ENCODE data around the gene CEMIP. TPM values are rescaled to one million over a fixed set of nuclear protein-coding genes. Genes with fewer than 3 reads are reported as not detected.
A peak's percentile ranks its signal among the peaks of the same experiment; 100 is the strongest.

The CEMIP gene
- total and polyA plus RNA-seq, 2 of the 4 experiments (the other 2 are of a cell fraction), result 63.8 to 78.0 TPM

- TF ChIP-seq MAFK (IDR thresholded peaks at IDR 0.05; ENCODE audit: low read depth, low read length), result no peak
- TF ChIP-seq BHLHE40 (IDR thresholded peaks at IDR 0.05; ENCODE audit: low read depth, low read length), result no peak
- no peak for TF ChIP-seq FOS (IDR thresholded peaks at IDR 0.05; ENCODE audit: low read depth, low read length)
- Histone ChIP-seq H3K14ac (replicated peaks; ENCODE audit: low read depth, low read length) (peak overlapping the region; percentile 89; the same call in 1 of the 2 replicates), H3K27ac (ENCODE audit: insufficient read depth, low read length) (no peak overlapping the region), H3K23ac (ENCODE audit: low read depth, low read length) (no peak overlapping the region), H2AK5ac (ENCODE audit: low read depth, low read length) (no peak overlapping the region), H3K4me3 (ENCODE audit: insufficient read depth, low read depth, low read length) (no peak overlapping the region), H3K9me3 (ENCODE audit: control insufficient read depth, insufficient read depth, low read length) (no peaks in the 10 kb centered on the region), H3K27me3 (ENCODE audit: control insufficient read depth, insufficient read depth, low read length) (no peaks in the 10 kb centered on the region), H4K91ac (ENCODE audit: insufficient read depth, low read depth, low read length) (no peak overlapping the region), H3K9me1 (ENCODE audit: insufficient read depth, low read length) (peaks cover 11% of the 10 kb centered on the region), H3K4me1 (ENCODE audit: control insufficient read depth, insufficient read depth, low read length) (peaks cover 18% of the 10 kb centered on the region), H2BK15ac (ENCODE audit: low read depth, low read length) (no peak overlapping the region), H3K18ac (ENCODE audit: low read depth, low read length) (no peak overlapping the region), H4K5ac (ENCODE audit: low read depth, low read length) (no peak overlapping the region), H3K9ac (ENCODE audit: low read depth, low read length) (no peak overlapping the region), H3K79me1 (ENCODE audit: low read depth in 1 of 2, low read length in 2 of 2) (peaks cover 9 to 33% of the 10 kb centered on the region in 2 experiments; a peak in 3 of 4 replicates), H2BK120ac (ENCODE audit: low read depth, low read length) (0 out of 2 replicates have a peak overlapping the region, but pooled peaks have one; percentile 8), H3K4me2 (ENCODE audit: low read depth, low read length) (no peak overlapping the region), H3K36me3 (ENCODE audit: control insufficient read depth, insufficient read depth, low read length) (peaks cover 66% of the 10 kb centered on the region), H2BK20ac (ENCODE audit: low read depth, low read length) (peak overlapping the region; percentile 69; the same call in 1 of the 2 replicates), H3K56ac (ENCODE audit: extremely low read depth, insufficient read depth, low read length) (no peak overlapping the region), H4K8ac (ENCODE audit: low read depth in 2 of 2, low read length in 2 of 2) (peak overlapping the region in 1 of 2 experiments; percentile 60; a peak in 1 of 4 replicates), H2BK5ac (ENCODE audit: low read depth, low read length, poor library complexity, severe bottlenecking) (peak overlapping the region; percentile 85), H2AK9ac (replicated peaks; ENCODE audit: low read depth, low read length, poor library complexity) (no peak overlapping the region), H3K4ac (ENCODE audit: low read depth, low read length) (no peak overlapping the region), H2AFZ (replicated peaks; ENCODE audit: low read length, poor library complexity) (no peak overlapping the region), H4K20me1 (ENCODE audit: insufficient read depth, low read length) (peaks cover 64% of the 10 kb centered on the region)
- dilution Hi-C loops (cut with HindIII; ENCODE audit: low sequenced_read_pairs, unreplicated experiment) (no loop called here), intact Hi-C loops (cut with micrococcal nuclease) (no loop called here), in situ Hi-C loops (cut with MboI; ENCODE audit: low sequenced_read_pairs) (no loop called here)
- BruUV-seq (replicated peaks), result no TSS peak
- WGBS, 2 experiments (ENCODE audit: extremely low coverage in 2 of 2, insufficient read length in 1 of 2), result 100% methylated on average over 1 of the region's 5 CpGs; no CpG with 5 or more reads in 1 of the 2 experiments
- DNase-seq, result no peak
- no peak for ATAC-seq (ENCODE audit: low read depth)
- ChIA-PET CTCF (interaction anchor here (0.9 kb wide), 1 partner anchor 11 kb away, joined by 3 read pairs; the partner anchor contains the start of gene CEMIP), POLR2A (ENCODE audit: unreplicated experiment) (no interaction called here)
These were observed 11.1 kb downstream of the CEMIP start for GRCh38 chr15:80790236-80790635.

All from IMR-90 (cell line).